HG02642 (cell line): ENCODE measurements around the gene FCHSD1.

Experiments used
- ATAC-seq: cut with Tn5 transposase; IDR thresholded peaks from one replicate; pipeline ENCODE4 v1.9.1; 2021; ENCODE audit warnings: mild to moderate bottlenecking; ENCODE audit not compliant: unreplicated experiment, poor library complexity

FCHSD1 gene

GRCh38 chr5:141590127-141590526 is 61.1 kb downstream of the FCHSD1 start:
- no peak for ATAC-seq
